Smooth muscle cell of trachea (primary cell): ENCODE measurements around the gene LINC00305. TPM values are rescaled to one million over a fixed set of nuclear protein-coding genes. Genes with fewer than 3 reads are reported as not detected.

Experiments
- total RNA-seq: library from RNA; depleted of rRNA; stranded (reverse); fragments of >200 nt; gene quantifications from 2 replicates; pipeline ENCODE4 v1.2.1, GENCODE V29; 2014

LINC00305 gene
- not detected in 2 replicates for total RNA-seq

DNA sequence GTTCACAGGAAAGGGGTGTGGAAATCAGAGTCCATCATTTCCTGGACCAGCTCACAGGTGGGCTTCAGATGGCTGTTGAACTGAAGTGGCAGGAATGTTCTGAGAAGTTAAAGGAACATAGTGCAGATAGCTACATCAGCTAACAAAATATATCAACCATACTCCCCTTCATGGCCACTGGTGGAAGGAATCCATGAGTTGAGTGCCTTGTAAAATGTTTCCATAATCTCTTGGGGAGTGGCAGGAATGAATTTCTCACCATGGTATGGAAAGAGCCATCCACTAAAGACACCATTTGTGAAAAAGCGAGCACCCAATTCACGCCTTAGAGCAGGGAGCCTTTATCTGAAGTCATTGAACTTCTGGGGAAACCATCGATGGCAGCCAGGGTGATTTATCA, at the start of gene LINC00305:
Gene LINC00305 (minus strand): TSS at position 101 of the 400 bp plus-strand sequence.

Other genes with a start within 250 kb of the LINC00305 start
- not detected in 2 replicates for gene SERPINB10, start 241.1 kb downstream of the LINC00305 start, total RNA-seq
- 0.15 and 0.17 TPM in 2 replicates for gene HMSD, start 199.8 kb downstream of the LINC00305 start, total RNA-seq
- gene SERPINB8, start 179.0 kb downstream of the LINC00305 start, total RNA-seq = 7.4 and 15.1 TPM in 2 replicates